ENCODE measurements around the gene PADI6.

DNA sequence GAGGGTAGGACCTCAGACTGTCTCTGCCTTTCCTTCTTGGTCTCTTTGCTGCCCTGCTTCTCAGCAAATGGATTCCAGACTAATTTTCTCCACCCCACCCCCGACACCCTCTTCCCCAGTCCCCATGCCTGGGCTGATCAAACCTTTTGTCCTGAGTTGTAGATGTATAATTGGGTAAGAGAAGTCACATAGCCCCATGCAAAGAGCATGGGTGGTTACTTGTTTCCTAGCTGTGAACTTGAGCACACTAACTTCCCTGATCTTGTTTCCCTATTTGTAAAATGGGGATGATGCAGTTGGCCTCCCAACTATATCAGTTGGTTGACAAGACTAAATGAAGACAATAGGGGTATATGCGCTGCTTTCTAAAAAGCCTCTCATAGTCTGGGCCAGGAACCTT, 9.2 kb downstream of the PADI6 start:
- TF ChIP-seq BRCA1 (IDR thresholded peaks at IDR 0.05; ENCODE audit: low read depth, low read length), result no peak
- TF ChIP-seq, protein P1, sequence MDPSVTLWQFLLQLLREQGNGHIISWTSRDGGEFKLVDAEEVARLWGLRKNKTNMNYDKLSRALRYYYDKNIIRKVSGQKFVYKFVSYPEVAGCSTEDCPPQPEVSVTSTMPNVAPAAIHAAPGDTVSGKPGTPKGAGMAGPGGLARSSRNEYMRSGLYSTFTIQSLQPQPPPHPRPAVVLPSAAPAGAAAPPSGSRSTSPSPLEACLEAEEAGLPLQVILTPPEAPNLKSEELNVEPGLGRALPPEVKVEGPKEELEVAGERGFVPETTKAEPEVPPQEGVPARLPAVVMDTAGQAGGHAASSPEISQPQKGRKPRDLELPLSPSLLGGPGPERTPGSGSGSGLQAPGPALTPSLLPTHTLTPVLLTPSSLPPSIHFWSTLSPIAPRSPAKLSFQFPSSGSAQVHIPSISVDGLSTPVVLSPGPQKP (IDR thresholded peaks at IDR 0.05; ENCODE audit: low read depth, low read length), result no peak
- TF ChIP-seq, protein P2, sequence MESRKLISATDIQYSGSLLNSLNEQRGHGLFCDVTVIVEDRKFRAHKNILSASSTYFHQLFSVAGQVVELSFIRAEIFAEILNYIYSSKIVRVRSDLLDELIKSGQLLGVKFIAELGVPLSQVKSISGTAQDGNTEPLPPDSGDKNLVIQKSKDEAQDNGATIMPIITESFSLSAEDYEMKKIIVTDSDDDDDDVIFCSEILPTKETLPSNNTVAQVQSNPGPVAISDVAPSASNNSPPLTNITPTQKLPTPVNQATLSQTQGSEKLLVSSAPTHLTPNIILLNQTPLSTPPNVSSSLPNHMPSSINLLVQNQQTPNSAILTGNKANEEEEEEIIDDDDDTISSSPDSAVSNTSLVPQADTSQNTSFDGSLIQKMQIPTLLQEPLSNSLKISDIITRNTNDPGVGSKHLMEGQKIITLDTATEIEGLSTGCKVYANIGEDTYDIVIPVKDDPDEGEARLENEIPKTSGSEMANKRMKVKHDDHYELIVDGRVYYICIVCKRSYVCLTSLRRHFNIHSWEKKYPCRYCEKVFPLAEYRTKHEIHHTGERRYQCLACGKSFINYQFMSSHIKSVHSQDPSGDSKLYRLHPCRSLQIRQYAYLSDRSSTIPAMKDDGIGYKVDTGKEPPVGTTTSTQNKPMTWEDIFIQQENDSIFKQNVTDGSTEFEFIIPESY (IDR thresholded peaks at IDR 0.05), result no peak
- no peak for TF ChIP-seq MXI1 (IDR thresholded peaks at IDR 0.05; ENCODE audit: low read depth, low read length)
- no peak for TF ChIP-seq EP300 (IDR thresholded peaks at IDR 0.05; ENCODE audit: borderline replicate concordance in 1 of 2, control insufficient read depth in 1 of 2, low read depth in 2 of 2, low read length in 2 of 2)
- TF ChIP-seq JUND (IDR thresholded peaks at IDR 0.05; ENCODE audit: low read depth, low read length), result no peak
- TF ChIP-seq, protein P3, sequence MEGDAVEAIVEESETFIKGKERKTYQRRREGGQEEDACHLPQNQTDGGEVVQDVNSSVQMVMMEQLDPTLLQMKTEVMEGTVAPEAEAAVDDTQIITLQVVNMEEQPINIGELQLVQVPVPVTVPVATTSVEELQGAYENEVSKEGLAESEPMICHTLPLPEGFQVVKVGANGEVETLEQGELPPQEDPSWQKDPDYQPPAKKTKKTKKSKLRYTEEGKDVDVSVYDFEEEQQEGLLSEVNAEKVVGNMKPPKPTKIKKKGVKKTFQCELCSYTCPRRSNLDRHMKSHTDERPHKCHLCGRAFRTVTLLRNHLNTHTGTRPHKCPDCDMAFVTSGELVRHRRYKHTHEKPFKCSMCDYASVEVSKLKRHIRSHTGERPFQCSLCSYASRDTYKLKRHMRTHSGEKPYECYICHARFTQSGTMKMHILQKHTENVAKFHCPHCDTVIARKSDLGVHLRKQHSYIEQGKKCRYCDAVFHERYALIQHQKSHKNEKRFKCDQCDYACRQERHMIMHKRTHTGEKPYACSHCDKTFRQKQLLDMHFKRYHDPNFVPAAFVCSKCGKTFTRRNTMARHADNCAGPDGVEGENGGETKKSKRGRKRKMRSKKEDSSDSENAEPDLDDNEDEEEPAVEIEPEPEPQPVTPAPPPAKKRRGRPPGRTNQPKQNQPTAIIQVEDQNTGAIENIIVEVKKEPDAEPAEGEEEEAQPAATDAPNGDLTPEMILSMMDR (IDR thresholded peaks at IDR 0.05 in 2 of 3, conservative IDR thresholded peaks at IDR 0.05 in 1 of 3; ENCODE audit: control insufficient read depth in 2 of 3, extremely low read depth in 1 of 3, insufficient read depth in 1 of 3, low read depth in 3 of 3, low read length in 3 of 3), result no peak
- TF ChIP-seq POLR2A (IDR thresholded peaks at IDR 0.05; ENCODE audit: low read depth, low read length), result no peak
- no peak for TF ChIP-seq EGR1 (IDR thresholded peaks at IDR 0.05; ENCODE audit: borderline replicate concordance in 1 of 2, low read depth in 2 of 2, low read length in 2 of 2)
- no peak for TF ChIP-seq TAF1 (IDR thresholded peaks at IDR 0.05; ENCODE audit: borderline replicate concordance, low read depth, low read length)
